Mammary epithelial cell (primary cell): ENCODE data around the gene AJAP1.

ENCODE experiments used
- CTCF ChIP-seq, 2 donors: IDR thresholded peaks in 1 of 2; conservative IDR thresholded peaks in 1 of 2; 2 replicates each; pipeline ENCODE4 v1.5.1; 2011 to 2012; ENCODE audit warnings: inconsistent platforms in 2 of 2, low read length in 2 of 2, mild to moderate bottlenecking in 2 of 2, control low read depth in 1 of 2, low read depth in 1 of 2; ENCODE audit not compliant: insufficient read depth in 1 of 2; ENCODE audit errors: extremely low read depth in 1 of 2
- EZH2 ChIP-seq: IDR thresholded peaks from 2 replicates; pipeline ENCODE4 v1.6.1; 2012; ENCODE audit warnings: low read length, inconsistent platforms, borderline replicate concordance

- no peak for TF ChIP-seq CTCF (conservative IDR thresholded peaks at IDR 0.05 in 1 of 2, IDR thresholded peaks at IDR 0.05 in 1 of 2; ENCODE audit: extremely low read depth in 1 of 2, insufficient read depth in 1 of 2, low read depth in 1 of 2, low read length in 2 of 2)
- no peak for TF ChIP-seq EZH2
These were observed 41.8 kb downstream of the AJAP1 start for GRCh38 chr1:4696161-4696745.
